ENCODE results near the gene MCRS1.
"Not testable (repeated sequence)": the region's sequence is repeated elsewhere in the genome, so short reads cannot be mapped to it uniquely, and the experiment has no call there.

The MCRS1 gene

DNA sequence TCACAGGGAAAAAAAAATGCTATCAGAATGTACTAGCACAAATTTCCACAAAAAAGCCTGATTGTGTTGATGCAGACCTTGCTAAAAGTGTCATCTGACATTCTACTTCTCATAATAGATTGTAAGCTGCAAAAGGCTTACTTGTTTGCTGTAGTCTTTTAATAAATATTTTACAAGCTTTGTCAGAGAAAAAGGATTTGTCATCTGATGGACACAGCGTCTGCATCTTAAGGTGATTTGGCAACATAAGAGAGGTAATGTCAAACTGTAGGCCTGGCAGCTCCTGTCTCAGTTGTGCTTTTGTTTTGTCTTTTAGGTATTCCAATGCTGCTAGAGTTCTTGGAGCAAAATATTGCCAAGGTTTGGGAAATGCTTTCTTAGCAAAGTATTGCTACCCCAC lies 55.4 kb downstream of the MCRS1 start:
- DNase-seq = no peak

DNA sequence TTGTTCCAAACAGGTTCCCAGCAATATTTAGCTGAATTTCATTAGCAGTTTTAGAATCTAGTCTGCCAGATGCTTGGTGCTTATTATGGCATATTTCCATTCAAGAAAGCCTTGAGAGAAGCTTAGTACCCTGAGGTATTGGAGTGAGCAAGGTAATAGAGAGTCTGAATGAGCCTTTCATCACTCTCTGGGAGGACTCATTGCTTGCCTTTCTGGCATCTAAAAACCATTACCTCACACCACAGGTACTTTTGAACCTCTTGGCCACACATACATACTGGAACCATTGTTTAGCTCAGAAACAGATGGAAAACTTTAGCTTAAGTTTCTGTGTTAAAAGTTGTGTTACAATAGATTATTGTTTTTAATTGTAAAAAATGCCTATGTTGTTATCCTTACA lies 56.5 kb downstream of the MCRS1 start:
- no peak for DNase-seq

DNA sequence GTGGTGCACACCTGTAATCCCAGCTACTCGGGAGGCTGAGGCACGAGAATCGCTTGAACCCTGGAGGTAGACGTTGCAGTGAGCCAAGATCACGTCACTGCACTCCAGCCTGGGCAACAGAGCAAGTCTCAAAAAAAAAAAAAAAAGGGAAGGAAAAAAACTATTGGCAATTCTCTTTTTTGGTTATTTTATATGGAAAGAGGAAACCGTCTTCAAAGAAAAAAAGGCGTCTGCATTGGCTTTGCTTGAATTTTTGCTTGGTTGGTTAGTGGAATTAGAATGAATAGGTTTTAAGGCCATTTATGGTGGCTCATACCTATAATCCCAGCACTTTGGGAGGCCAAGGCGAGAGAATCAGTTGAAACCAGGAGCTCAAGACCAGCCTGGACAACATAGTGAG lies 58.3 kb downstream of the MCRS1 start:
- not testable (repeated sequence) for DNase-seq
